Uterus (tissue), 4 donors: Measurements from ENCODE around the gene KRTAP3-1. TPM values are rescaled to one million over a fixed set of nuclear protein-coding genes. Genes with fewer than 3 reads are reported as not detected.
"Not testable (repeated sequence)": the region's sequence is repeated elsewhere in the genome, so short reads cannot be mapped to it uniquely, and the experiment has no call there.

Experiments
- DNase-seq, 2 donors: peaks; one replicate each; pipeline ENCODE4 v3.0.0-alpha.2; 2019 to 2020
- H3K27ac ChIP-seq, 2 donors: fragments of 200-600 bp; sonication (generic); 1 replicate in 1 of 2; 2 replicates in 1 of 2; pipeline ENCODE4 v1.5.1; 2016 to 2018
- H3K27me3 ChIP-seq, 2 donors: fragments of 200-600 bp; sonication (generic); one replicate each; pipeline ENCODE4 v1.5.1; 2018 to 2019; ENCODE audit warnings: control low read depth in 1 of 2
- H3K36me3 ChIP-seq, 2 donors: fragments of 200-600 bp; sonication (generic); one replicate each; pipeline ENCODE4 v1.5.1; 2019; ENCODE audit warnings: control low read depth in 1 of 2
- H3K4me1 ChIP-seq, 2 donors: fragments of 200-600 bp; sonication (generic); one replicate each; pipeline ENCODE4 v1.5.1; 2018 to 2019; ENCODE audit warnings: control low read depth in 1 of 2
- H3K4me3 ChIP-seq, 2 donors: fragments of 200-600 bp; sonication (generic); 1 replicate in 1 of 2; 2 replicates in 1 of 2; pipeline ENCODE4 v1.5.1; 2018 to 2019; ENCODE audit warnings: mild to moderate bottlenecking in 1 of 2
- H3K9me3 ChIP-seq, 2 donors: fragments of 200-600 bp; sonication (generic); one replicate each; pipeline ENCODE4 v1.5.1; 2019; ENCODE audit warnings: control low read depth in 1 of 2
- POLR2A ChIP-seq, 2 donors: fragments of 450-650 bp; IDR thresholded peaks; one replicate each; pipeline ENCODE4 v1.6.1; 2016; ENCODE audit warnings: antibody characterized with exemption in 2 of 2, mild to moderate bottlenecking in 1 of 2, moderate library complexity in 1 of 2
- intact Hi-C: fragments of 100-400 bp; cut with DNase I; formaldehyde crosslinking; loops from one replicate; pipeline ENCODE4 v1.15.1; 2023; ENCODE audit warnings: low total_unique reads
- total RNA-seq, 4 donors: library from RNA; depleted of rRNA in 3 of 4; stranded (reverse); fragments of >200 nt in 3 of 4; gene quantifications; one replicate each; pipeline versions ENCODE4 v1.1.0 to v1.2.4, GENCODE V29; 2014 to 2023
- TF ChIP-seq, protein P1 (sequence below), 4 experiments: fragments of 200-600 bp in 2 of 4; fragments of 450-650 bp in 2 of 4; sonication (generic) in 2 of 4; IDR thresholded peaks; one replicate each; pipeline ENCODE4 v1.5.1; 2016 to 2019; ENCODE audit warnings: antibody characterized with exemption in 4 of 4, mild to moderate bottlenecking in 2 of 4, moderate library complexity in 1 of 4
- donor health status: DM: yes; HTN: yes; CAD: no.

The KRTAP3-1 gene
- not detected for total RNA-seq

DNA sequence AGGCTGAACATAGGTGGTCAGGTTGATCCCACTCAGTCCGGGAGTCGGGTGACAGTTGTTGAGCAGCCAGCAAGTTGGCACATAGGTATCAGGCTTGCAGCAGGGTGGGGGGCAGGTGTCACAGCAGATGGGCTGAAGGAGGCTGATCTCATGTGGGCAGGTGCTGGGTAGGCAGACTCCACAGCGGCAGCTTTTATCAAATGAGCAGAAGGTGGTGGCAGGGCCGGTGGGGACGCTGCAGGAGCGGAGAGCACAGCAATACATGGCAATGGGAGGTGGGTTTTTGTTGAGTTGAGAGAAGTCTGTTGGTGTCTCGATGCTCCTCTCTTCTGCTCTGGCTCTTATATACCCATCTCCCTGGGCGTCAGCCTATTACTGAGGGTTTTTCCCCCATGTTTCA, at the start of gene KRTAP3-1:
TSS of gene KRTAP3-1 (minus strand) at position 318 of the 400 bp plus-strand sequence. CDS start at position 264, 54 bp downstream.
- no peak for DNase-seq
- Histone ChIP-seq H3K4me3 (no peak within 1 kb of the TSS), H3K36me3 (no peaks in the 10 kb centered on the region), H3K4me1 (no peaks in the 10 kb centered on the region), H3K27me3 (no peaks in the 10 kb centered on the region), H3K9me3 (no peaks in the 10 kb centered on the region), H3K27ac (no peak within 1 kb of the TSS)
- intact Hi-C loops: no loop called here
- TF ChIP-seq POLR2A (IDR thresholded peaks at IDR 0.05): no peak
- TF ChIP-seq, protein P1, sequence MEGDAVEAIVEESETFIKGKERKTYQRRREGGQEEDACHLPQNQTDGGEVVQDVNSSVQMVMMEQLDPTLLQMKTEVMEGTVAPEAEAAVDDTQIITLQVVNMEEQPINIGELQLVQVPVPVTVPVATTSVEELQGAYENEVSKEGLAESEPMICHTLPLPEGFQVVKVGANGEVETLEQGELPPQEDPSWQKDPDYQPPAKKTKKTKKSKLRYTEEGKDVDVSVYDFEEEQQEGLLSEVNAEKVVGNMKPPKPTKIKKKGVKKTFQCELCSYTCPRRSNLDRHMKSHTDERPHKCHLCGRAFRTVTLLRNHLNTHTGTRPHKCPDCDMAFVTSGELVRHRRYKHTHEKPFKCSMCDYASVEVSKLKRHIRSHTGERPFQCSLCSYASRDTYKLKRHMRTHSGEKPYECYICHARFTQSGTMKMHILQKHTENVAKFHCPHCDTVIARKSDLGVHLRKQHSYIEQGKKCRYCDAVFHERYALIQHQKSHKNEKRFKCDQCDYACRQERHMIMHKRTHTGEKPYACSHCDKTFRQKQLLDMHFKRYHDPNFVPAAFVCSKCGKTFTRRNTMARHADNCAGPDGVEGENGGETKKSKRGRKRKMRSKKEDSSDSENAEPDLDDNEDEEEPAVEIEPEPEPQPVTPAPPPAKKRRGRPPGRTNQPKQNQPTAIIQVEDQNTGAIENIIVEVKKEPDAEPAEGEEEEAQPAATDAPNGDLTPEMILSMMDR (IDR thresholded peaks at IDR 0.05): no peak

DNA sequence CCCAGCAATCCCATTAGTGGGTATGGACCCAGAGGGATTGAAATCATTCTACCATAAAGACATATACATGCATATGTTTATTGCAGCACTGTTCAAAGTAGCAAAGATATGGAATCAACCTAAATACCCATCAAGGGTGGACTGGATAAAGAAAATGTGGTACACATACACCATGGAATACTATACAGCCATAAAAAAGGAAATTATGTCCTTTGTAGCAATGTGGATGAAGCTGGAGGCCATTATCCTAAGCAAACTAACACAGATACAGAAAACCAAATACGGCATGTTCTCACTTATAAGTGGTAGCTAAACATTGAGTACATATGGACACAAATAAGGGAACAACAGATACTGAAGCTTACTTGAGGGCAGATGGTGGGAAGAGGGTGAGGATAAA, 48.6 kb upstream of the KRTAP3-1 start:
- Histone ChIP-seq H3K4me3 (no peak overlapping the region), H3K27me3 (no peaks in the 10 kb centered on the region), H3K27ac (no peak overlapping the region), H3K36me3 (no peaks in the 10 kb centered on the region), H3K9me3 (no peaks in the 10 kb centered on the region), H3K4me1 (peaks cover 0 to 7% of the 10 kb centered on the region in 2 donors)
- DNase-seq: no peak
- intact Hi-C loops: no loop called here
- TF ChIP-seq POLR2A (IDR thresholded peaks at IDR 0.05): no peak
- TF ChIP-seq, protein P1 (IDR thresholded peaks at IDR 0.05): no peak

DNA sequence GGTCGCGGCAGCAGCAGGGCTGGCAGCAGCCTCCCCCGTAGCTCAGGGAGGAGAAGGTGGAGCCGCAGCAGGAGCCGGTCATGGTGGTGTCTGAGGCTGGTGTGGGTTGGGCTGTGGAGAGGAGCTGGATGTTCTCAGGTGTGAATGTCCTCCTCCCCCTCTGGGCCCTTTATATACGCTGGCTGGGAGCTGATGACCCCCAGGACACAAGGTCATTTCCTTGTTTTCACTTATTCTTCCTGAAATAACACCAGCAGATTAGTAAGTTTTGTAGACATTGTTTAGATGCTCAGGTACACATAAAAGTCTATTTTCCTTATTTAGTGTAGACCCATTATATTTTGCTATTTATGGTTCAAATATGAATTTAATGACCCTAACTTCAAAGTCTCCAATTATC, 46.2 kb upstream of the KRTAP3-1 start, which contains the start of gene KRTAP2-2:
TSS of gene KRTAP2-2 (minus strand) at position 101 of the 400 bp plus-strand sequence. CDS start at position 82, 19 bp downstream.
- H3K27ac ChIP-seq, H3K4me3 ChIP-seq, H3K27me3 ChIP-seq, intact Hi-C loops, DNase-seq, H3K4me1 ChIP-seq, H3K9me3 ChIP-seq, H3K36me3 ChIP-seq: not testable (repeated sequence)

DNA sequence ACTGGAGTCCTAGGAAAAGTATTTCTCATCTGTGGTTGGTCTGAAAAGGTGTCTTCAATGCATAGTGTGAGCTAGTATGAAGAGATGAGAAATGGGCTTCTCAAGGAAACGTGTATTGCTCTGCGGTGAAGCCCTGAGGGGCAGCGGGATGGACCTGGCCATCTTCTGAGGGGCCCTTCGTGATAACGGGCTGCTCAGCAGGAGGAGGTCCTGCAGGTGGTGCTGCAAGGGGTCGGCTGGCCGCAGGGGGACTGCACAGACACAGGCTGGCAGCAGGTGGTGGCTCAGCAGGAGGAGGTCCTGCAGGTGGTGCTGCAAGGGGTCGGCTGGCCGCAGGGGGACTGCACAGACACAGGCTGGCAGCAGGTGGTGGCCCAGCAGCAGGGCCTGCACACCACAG, 45.6 kb upstream of the KRTAP3-1 start:
- H3K4me1 ChIP-seq, DNase-seq, intact Hi-C loops, H3K27ac ChIP-seq, H3K9me3 ChIP-seq, H3K36me3 ChIP-seq, H3K27me3 ChIP-seq, H3K4me3 ChIP-seq: not testable (repeated sequence)

DNA sequence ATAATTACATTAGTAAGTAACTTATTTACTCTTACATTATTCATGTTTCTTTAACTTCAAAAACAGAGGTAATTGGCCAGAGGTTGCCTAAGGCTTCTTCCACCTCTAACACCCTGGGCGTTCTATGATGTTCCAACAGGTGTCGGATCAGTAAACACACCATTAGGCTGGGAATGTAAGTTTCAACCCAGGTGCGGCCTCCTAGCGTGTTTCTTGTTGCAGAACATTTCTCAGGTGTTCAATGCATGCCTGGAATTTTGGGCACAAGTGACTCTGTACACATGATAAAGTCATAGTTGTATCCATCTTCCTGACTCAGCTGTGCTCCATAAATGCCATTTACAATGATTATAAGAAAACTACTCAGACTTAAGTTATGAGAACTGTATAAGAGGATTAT, 45.1 kb upstream of the KRTAP3-1 start:
- intact Hi-C loops: no loop called here
- H3K9me3 ChIP-seq: no peaks in the 10 kb centered on the region
- no peak overlapping the region for H3K4me3 ChIP-seq
- TF ChIP-seq, protein P1 (IDR thresholded peaks at IDR 0.05): no peak
- no peak for TF ChIP-seq POLR2A (IDR thresholded peaks at IDR 0.05)
- H3K27ac ChIP-seq: no peak overlapping the region
- no peak for DNase-seq
- H3K4me1 ChIP-seq: no peaks in the 10 kb centered on the region
- H3K36me3 ChIP-seq: no peaks in the 10 kb centered on the region
- no peaks in the 10 kb centered on the region for H3K27me3 ChIP-seq

DNA sequence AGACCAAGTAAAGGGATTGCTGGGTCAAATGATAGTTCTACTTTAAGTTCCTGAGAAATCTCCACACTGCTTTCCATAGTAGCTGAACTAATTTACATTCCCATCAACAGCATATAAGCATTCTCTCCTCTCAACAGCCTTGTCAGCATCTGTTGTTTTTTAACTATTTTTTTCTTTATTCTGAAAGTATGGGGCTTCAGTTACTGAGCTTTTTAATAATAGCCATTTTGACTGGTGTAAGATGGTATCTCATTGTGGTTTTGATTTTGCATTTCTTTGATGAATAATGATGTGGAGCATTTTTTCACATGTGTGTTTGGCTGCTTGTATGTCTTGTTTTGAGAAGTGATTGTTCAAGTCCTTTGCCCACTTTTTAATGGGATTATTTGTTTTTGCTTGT, 43.6 kb upstream of the KRTAP3-1 start:
- no peak for DNase-seq
- Histone ChIP-seq H3K4me1 (no peaks in the 10 kb centered on the region), H3K4me3 (no peak overlapping the region), H3K36me3 (no peaks in the 10 kb centered on the region), H3K9me3 (no peaks in the 10 kb centered on the region), H3K27ac (no peak overlapping the region), H3K27me3 (no peaks in the 10 kb centered on the region)
- TF ChIP-seq, protein P1 (IDR thresholded peaks at IDR 0.05): no peak
- TF ChIP-seq POLR2A (IDR thresholded peaks at IDR 0.05): no peak
- intact Hi-C loops: no loop called here
